Measurements from ENCODE around the gene HPN. TPM values are rescaled to one million over a fixed set of nuclear protein-coding genes. Genes with fewer than 3 reads are reported as not detected.

Gene HPN
- total RNA-seq, 2 donors from 2014 or later = 2.5 to 7.2 TPM

DNA sequence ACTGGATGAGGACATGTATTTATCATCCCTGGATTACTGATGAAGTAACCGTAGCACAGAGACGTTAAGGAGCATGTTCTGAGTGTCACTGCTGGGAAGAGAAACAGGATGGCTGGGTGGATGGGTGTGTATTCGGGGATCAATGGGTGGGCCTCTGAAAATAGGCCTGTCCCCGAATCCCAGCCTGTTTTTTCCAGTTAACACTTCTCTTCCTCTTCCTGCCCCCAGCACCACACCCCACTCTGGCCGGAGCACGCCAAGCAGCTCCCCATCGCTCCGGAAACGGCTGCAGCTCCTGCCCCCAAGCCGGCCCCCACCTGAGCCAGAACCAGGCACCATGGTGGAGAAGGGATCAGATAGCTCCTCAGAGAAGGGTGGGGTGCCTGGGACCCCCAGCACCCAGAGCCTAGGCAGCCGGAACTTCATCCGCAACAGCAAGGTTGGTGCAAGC, 32.6 kb upstream of the HPN start:
- peaks cover 0 to 48% of the 10 kb centered on the region in 2 donors for H3K4me1 ChIP-seq
- DNase-seq (ENCODE audit: low spot score) = no peak
- H3K36me3 ChIP-seq = peaks cover 42% of the 10 kb centered on the region

DNA sequence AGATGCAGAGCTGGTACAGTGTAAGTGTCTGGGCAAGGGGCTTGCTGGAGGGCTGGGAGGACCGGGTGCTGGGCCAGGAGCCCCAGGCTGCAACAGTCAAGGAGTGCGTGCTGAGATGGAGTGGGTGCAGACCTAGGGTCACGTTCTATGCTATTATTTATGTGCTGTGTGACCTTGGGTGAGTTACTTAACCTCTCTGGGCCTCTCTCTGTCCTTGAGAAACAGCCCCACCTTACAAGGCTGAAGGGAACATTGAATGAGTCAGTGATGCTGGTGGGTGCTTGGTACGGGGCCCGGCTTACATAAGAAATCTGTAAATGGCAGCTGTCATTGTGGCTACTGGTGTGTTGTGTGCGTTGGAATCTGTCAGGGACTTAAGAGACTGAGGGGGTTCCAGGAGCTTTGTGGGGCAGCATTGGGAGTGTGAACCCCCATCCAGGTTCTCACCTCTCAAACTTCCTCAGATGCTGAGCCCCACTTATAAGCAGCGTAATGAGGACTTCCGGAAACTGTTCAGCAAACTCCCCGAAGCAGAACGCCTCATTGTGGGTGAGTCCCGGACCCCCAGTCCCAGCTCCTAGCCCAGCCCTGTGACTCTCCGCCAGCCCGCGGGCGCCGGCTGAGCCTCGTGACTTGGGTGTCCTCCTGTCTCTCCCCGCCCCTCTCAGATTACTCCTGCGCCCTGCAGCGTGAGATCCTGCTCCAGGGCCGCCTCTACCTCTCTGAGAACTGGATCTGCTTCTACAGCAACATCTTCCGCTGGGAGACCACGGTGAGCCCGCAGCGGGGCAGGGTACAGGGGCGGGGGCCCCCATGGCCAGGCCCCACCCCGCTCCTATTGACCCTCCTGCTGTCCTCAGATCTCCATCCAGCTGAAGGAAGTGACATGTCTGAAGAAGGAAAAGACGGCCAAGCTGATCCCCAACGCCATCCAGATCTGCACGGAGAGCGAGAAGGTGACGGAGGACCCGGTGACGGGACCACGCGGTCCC, 31.8 kb upstream of the HPN start:
- H3K9me3 ChIP-seq = no peaks in the 10 kb centered on the region
- DNase-seq (ENCODE audit: low spot score) = no peak
- H3K27me3 ChIP-seq = no peaks in the 10 kb centered on the region
- peaks cover 0 to 40% of the 10 kb centered on the region in 2 donors for H3K4me1 ChIP-seq
- peak overlapping the region in 1 of 2 donors; percentile 20 for H3K27ac ChIP-seq
- TF ChIP-seq CTCF (IDR thresholded peaks at IDR 0.05) = no peak
- H3K36me3 ChIP-seq = peaks cover 50% of the 10 kb centered on the region
- H3K4me3 ChIP-seq = no peak overlapping the region

More for the DNA sequence above, 32.6 kb upstream of the HPN start:
- Histone ChIP-seq H3K27ac (peak overlapping the region; percentile 29 to 56), H3K9me3 (no peaks in the 10 kb centered on the region), H3K27me3 (no peaks in the 10 kb centered on the region), H3K4me3 (no peak overlapping the region)
- TF ChIP-seq CTCF (IDR thresholded peaks at IDR 0.05) = no peak

GRCh38 chr19:35011091-35011689, 30.3 kb upstream of the HPN start:
- no peak for DNase-seq (ENCODE audit: low spot score)
- no peaks in the 10 kb centered on the region for H3K9me3 ChIP-seq
- H3K4me3 ChIP-seq = no peak overlapping the region
- H3K27ac ChIP-seq = no peak overlapping the region
- H3K27me3 ChIP-seq = no peaks in the 10 kb centered on the region
- no peak for TF ChIP-seq CTCF (IDR thresholded peaks at IDR 0.05)
- peaks cover 63% of the 10 kb centered on the region for H3K36me3 ChIP-seq
- peaks cover 0 to 28% of the 10 kb centered on the region in 2 donors for H3K4me1 ChIP-seq

DNA sequence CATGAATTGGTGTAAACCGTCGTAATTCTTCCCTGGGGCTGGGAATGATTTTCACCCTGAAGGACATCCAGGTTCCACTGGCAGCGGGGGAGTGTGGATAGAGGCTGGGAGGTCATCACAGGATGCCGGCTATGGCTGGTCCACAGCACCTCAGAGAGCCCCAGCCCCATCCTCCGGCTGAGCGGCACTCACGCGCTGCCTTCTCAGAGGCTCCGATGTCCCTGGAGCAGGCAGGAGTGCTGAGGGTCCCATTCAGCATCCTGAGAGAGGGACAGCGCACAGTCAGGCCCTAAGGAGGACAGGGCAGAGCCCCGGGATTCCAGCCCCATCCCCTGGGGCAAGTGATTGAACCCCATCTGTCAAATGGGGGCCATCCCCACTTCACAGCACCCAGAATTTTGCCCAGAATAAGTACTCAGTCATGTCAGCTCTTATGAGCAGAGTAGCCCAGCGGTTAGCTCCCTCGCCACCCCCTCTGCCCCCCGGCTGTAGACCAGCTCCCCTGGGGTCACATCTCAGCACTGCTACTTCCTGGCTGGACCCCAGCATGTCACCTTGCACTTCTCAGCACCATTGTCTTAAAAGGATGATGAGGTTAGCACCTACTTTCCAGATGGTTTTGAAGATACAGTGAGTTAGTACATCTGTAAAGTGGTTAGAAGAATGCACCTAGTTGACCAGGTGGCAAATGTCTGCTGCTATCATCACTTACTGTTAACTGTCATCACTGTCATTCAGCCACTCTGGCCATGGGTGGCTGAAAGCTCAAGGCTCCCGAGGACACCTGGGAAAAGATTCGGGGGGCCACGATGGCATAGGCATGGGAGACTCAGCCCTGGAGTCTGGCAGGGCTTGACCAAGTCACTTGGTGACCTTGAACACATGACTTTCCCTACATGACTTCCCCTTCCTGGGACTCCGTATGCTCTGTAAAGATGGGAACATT, 29.5 kb upstream of the HPN start:
- H3K27ac ChIP-seq = peak overlapping the region in 1 of 2 donors; percentile 3

More for the DNA sequence above, 29.5 kb upstream of the HPN start:
- DNase-seq (ENCODE audit: low spot score) = no peak
- Histone ChIP-seq H3K36me3 (peaks cover 70% of the 10 kb centered on the region), H3K9me3 (no peaks in the 10 kb centered on the region), H3K27me3 (no peaks in the 10 kb centered on the region), H3K4me1 (peaks cover 0 to 20% of the 10 kb centered on the region in 2 donors), H3K4me3 (no peak overlapping the region)
- TF ChIP-seq CTCF (IDR thresholded peaks at IDR 0.05) = no peak
